Neuronal stem cell (in vitro differentiated cells): ENCODE measurements around the gene FASTK.

Experiments
- DNase-seq: peaks from one replicate; pipeline ENCODE4 v3.0.0-alpha.2; 2013; ENCODE audit warnings: low spot score
- H2AFZ ChIP-seq: one replicate; pipeline ENCODE4 v1.6.1; 2013; ENCODE audit warnings: mild to moderate bottlenecking, low read length, inconsistent platforms
- H2AK5ac ChIP-seq: 2 replicates; pipeline ENCODE4 v1.6.1; 2013; ENCODE audit warnings: low read depth, mild to moderate bottlenecking, inconsistent platforms, low read length, moderate library complexity, mixed read lengths
- H2BK120ac ChIP-seq: 2 replicates; pipeline ENCODE4 v1.6.1; 2013; ENCODE audit warnings: low read depth, mild to moderate bottlenecking, inconsistent platforms, low read length, moderate library complexity, mixed read lengths
- H2BK12ac ChIP-seq: one replicate; pipeline ENCODE4 v1.6.1; 2013; ENCODE audit warnings: low read length, inconsistent platforms
- H2BK15ac ChIP-seq: 2 replicates; pipeline ENCODE4 v1.6.1; 2013; ENCODE audit warnings: mild to moderate bottlenecking, low read length, inconsistent platforms, mixed read lengths
- H2BK5ac ChIP-seq: one replicate; pipeline ENCODE4 v1.6.1; 2013; ENCODE audit warnings: inconsistent platforms, mild to moderate bottlenecking, low read length, moderate library complexity
- H3K14ac ChIP-seq: one replicate; pipeline ENCODE4 v1.6.1; 2013; ENCODE audit warnings: low read length, inconsistent platforms
- H3K18ac ChIP-seq: 2 replicates; pipeline ENCODE4 v1.6.1; 2013; ENCODE audit warnings: low read length, inconsistent platforms
- H3K23ac ChIP-seq: 2 replicates; pipeline ENCODE4 v1.6.1; 2013; ENCODE audit warnings: low read depth, mild to moderate bottlenecking, mixed read lengths, low read length, inconsistent platforms; ENCODE audit not compliant: poor library complexity
- H3K27ac ChIP-seq: replicated peaks from 3 replicates; pipeline ENCODE4 v1.5.1; 2013; ENCODE audit warnings: low read length, inconsistent platforms
- H3K27me3 ChIP-seq, 3 experiments: 2 replicates each; pipeline ENCODE4 v1.6.1; 2013; ENCODE audit warnings: low read length in 3 of 3, mild to moderate bottlenecking in 2 of 3, inconsistent platforms in 1 of 3, low read depth in 1 of 3, mixed read lengths in 1 of 3, moderate library complexity in 1 of 3; ENCODE audit not compliant: control insufficient read depth in 3 of 3, insufficient read depth in 3 of 3
- H3K36me3 ChIP-seq, 2 donors: replicated peaks in 1 of 2; 2 replicates each; pipeline ENCODE4 v1.6.1; 2013; ENCODE audit warnings: low read length in 2 of 2; ENCODE audit not compliant: control insufficient read depth in 2 of 2, insufficient read depth in 2 of 2
- H3K4ac ChIP-seq: 2 replicates; pipeline ENCODE4 v1.6.1; 2013; ENCODE audit warnings: inconsistent platforms, mild to moderate bottlenecking, low read length, moderate library complexity
- H3K4me1 ChIP-seq, 2 donors: 1 replicate in 1 of 2; 2 replicates in 1 of 2; pipeline ENCODE4 v1.6.1; 2013; ENCODE audit warnings: low read length in 2 of 2, low read depth in 1 of 2; ENCODE audit not compliant: control insufficient read depth in 2 of 2, insufficient read depth in 1 of 2
- H3K4me2 ChIP-seq: one replicate; pipeline ENCODE4 v1.6.1; 2013; ENCODE audit warnings: mild to moderate bottlenecking, low read length, inconsistent platforms; ENCODE audit not compliant: insufficient read depth, poor library complexity, severe bottlenecking
- H3K4me3 ChIP-seq, 2 donors: 2 replicates each; pipeline ENCODE4 v1.5.1; 2013; ENCODE audit warnings: low read length in 2 of 2, mild to moderate bottlenecking in 2 of 2, inconsistent platforms in 1 of 2, moderate library complexity in 1 of 2
- H3K79me1 ChIP-seq: one replicate; pipeline ENCODE4 v1.6.1; 2013; ENCODE audit warnings: low read depth, mild to moderate bottlenecking, inconsistent platforms, low read length, moderate library complexity
- H3K9ac ChIP-seq: one replicate; pipeline ENCODE4 v1.6.1; 2013; ENCODE audit warnings: mild to moderate bottlenecking, low read depth, low read length, inconsistent platforms; ENCODE audit not compliant: poor library complexity
- H3K9me3 ChIP-seq, 2 donors: replicated peaks in 1 of 2; 2 replicates each; pipeline versions ENCODE3 to v1.6.1; 2013; ENCODE audit warnings: low read length in 2 of 2, mild to moderate bottlenecking in 2 of 2, inconsistent platforms in 1 of 2, low read depth in 1 of 2, mixed read lengths in 1 of 2, moderate library complexity in 1 of 2; ENCODE audit not compliant: control insufficient read depth in 2 of 2, insufficient read depth in 1 of 2
- H4K8ac ChIP-seq: one replicate; pipeline ENCODE4 v1.6.1; 2013; ENCODE audit warnings: low read depth, mild to moderate bottlenecking, inconsistent platforms, low read length, moderate library complexity
- H4K91ac ChIP-seq: one replicate; pipeline ENCODE4 v1.6.1; 2013; ENCODE audit warnings: low read length, low read depth, mild to moderate bottlenecking, inconsistent platforms; ENCODE audit not compliant: poor library complexity
- WGBS, 2 donors: extraction: QIAGEN DNeasy Blood & Tissue Kit; methylation state at CpG; one replicate each; pipeline ENCODE4 v1.1.7; 2013; ENCODE audit warnings: missing lambda C conversion rate in 2 of 2, mixed read lengths in 1 of 2; ENCODE audit not compliant: insufficient read length in 2 of 2, insufficient replicate concordance in 1 of 2; ENCODE audit errors: extremely low coverage in 2 of 2; 5-methylcytosine and 5-hydroxymethylcytosine counted together

The FASTK gene

GRCh38 chr7:151057506-151057988 is 23.1 kb downstream of the FASTK start, which contains the start of gene CDK5:
TSS of gene CDK5 (minus strand) at chr7:151057897. CDS start at chr7:151057848, 49 bp downstream.
- Histone ChIP-seq H2BK15ac (no peak within 1 kb of the TSS), H3K9ac (peak within 1 kb of the TSS; percentile 71), H2BK12ac (no peak within 1 kb of the TSS), H2BK120ac (no peak within 1 kb of the TSS), H3K9me3 (peaks cover 0 to 1% of the 10 kb centered on the region in 2 donors), H3K23ac (peak within 1 kb of the TSS; percentile 15), H4K91ac (no peak within 1 kb of the TSS), H3K36me3 (peaks cover 2 to 12% of the 10 kb centered on the region in 2 donors), H3K27me3 (peaks cover 0 to 30% (median 0%) of the 10 kb centered on the region in 3 experiments), H3K79me1 (peaks cover 2% of the 10 kb centered on the region), H3K27ac (peak within 1 kb of the TSS; percentile 57), H3K14ac (no peak within 1 kb of the TSS), H3K4ac (no peak within 1 kb of the TSS), H4K8ac (no peak within 1 kb of the TSS), H3K4me3 (peak within 1 kb of the TSS; percentile 61 to 81), H2AK5ac (no peak within 1 kb of the TSS), H2AFZ (peak within 1 kb of the TSS; percentile 86), H3K18ac (peak within 1 kb of the TSS; percentile 66), H2BK5ac (no peak within 1 kb of the TSS), H3K4me1 (peaks cover 25 to 34% of the 10 kb centered on the region in 2 donors), H3K4me2 (peak within 1 kb of the TSS; percentile 72)
- DNase-seq = no peak
- no CpG with 5 or more reads among the region's 30 CpGs for WGBS, 2 donors

GRCh38 chr7:151056666-151057505 is 23.7 kb downstream of the FASTK start:
- DNase-seq = no peak
- Histone ChIP-seq H4K8ac (no peak overlapping the region), H3K23ac (peak overlapping the region; percentile 15), H3K27ac (no peak overlapping the region), H3K18ac (no peak overlapping the region), H3K9me3 (peaks cover 0 to 2% of the 10 kb centered on the region in 2 donors), H2BK12ac (no peak overlapping the region), H3K4me3 (peak overlapping the region; percentile 61 to 81), H3K4me1 (peaks cover 25 to 29% of the 10 kb centered on the region in 2 donors), H3K36me3 (peaks cover 3 to 7% of the 10 kb centered on the region in 2 donors), H3K4me2 (peak overlapping the region; percentile 72), H2AK5ac (no peak overlapping the region), H3K79me1 (peaks cover 3% of the 10 kb centered on the region), H4K91ac (no peak overlapping the region), H2BK15ac (no peak overlapping the region), H3K9ac (peak overlapping the region; percentile 18), H3K4ac (no peak overlapping the region), H2AFZ (peak overlapping the region; percentile 86), H3K14ac (no peak overlapping the region), H3K27me3 (peaks cover 0 to 33% (median 0%) of the 10 kb centered on the region in 3 experiments), H2BK5ac (no peak overlapping the region), H2BK120ac (no peak overlapping the region)
- WGBS, 2 donors = no CpG with 5 or more reads among the region's 29 CpGs

GRCh38 chr7:151056283-151056665 is 24.3 kb downstream of the FASTK start:
- H3K4me1 ChIP-seq = peaks cover 22 to 23% of the 10 kb centered on the region in 2 donors
- no peak for DNase-seq
- no CpG with 5 or more reads among the region's 6 CpGs for WGBS, 2 donors
- no peak overlapping the region for H3K18ac ChIP-seq
- no peak overlapping the region for H3K4ac ChIP-seq
- no peak overlapping the region for H2BK5ac ChIP-seq
- H2BK12ac ChIP-seq = no peak overlapping the region
- H3K79me1 ChIP-seq = peaks cover 3% of the 10 kb centered on the region
- H3K14ac ChIP-seq = no peak overlapping the region
- H4K91ac ChIP-seq = no peak overlapping the region
- no peak overlapping the region for H2BK15ac ChIP-seq
- H3K27ac ChIP-seq = no peak overlapping the region
- H3K9me3 ChIP-seq = peaks cover 0 to 2% of the 10 kb centered on the region in 2 donors
- H3K36me3 ChIP-seq = peaks cover 3 to 4% of the 10 kb centered on the region in 2 donors
- H3K4me2 ChIP-seq = no peak overlapping the region
- H4K8ac ChIP-seq = no peak overlapping the region
- H3K23ac ChIP-seq = no peak overlapping the region
- H2BK120ac ChIP-seq = no peak overlapping the region
- H2AFZ ChIP-seq = no peak overlapping the region
- no peak overlapping the region for H3K9ac ChIP-seq
- peaks cover 0 to 31% (median 0%) of the 10 kb centered on the region in 3 experiments for H3K27me3 ChIP-seq
- no peak overlapping the region for H3K4me3 ChIP-seq
- no peak overlapping the region for H2AK5ac ChIP-seq

- no peak overlapping the region for H4K91ac ChIP-seq
Measured at GRCh38 chr7:151053751-151054150, 26.9 kb downstream of the FASTK start.

More at GRCh38 chr7:151053751-151054150, 26.9 kb downstream of the FASTK start:
- peaks cover 0 to 43% (median 6%) of the 10 kb centered on the region in 3 experiments for H3K27me3 ChIP-seq
- H2BK15ac ChIP-seq = no peak overlapping the region
- no peak overlapping the region for H3K9ac ChIP-seq
- H3K23ac ChIP-seq = no peak overlapping the region
- no peak overlapping the region for H4K8ac ChIP-seq
- no peak overlapping the region for H3K27ac ChIP-seq
- no peak overlapping the region for H2AFZ ChIP-seq
- H3K36me3 ChIP-seq = peaks cover 3 to 4% of the 10 kb centered on the region in 2 donors
- peaks cover 0 to 2% of the 10 kb centered on the region in 2 donors for H3K9me3 ChIP-seq
- no peak for DNase-seq
- peak overlapping the region; percentile 28 for H2BK5ac ChIP-seq
- no peak overlapping the region for H3K18ac ChIP-seq
- H3K79me1 ChIP-seq = peaks cover 1% of the 10 kb centered on the region
- no peak overlapping the region for H2AK5ac ChIP-seq
- H3K4me3 ChIP-seq = no peak overlapping the region
- no peak overlapping the region for H2BK120ac ChIP-seq
- peaks cover 10% of the 10 kb centered on the region in 2 donors for H3K4me1 ChIP-seq
- no CpG with 5 or more reads among the region's 8 CpGs for WGBS, 2 donors
- H3K4ac ChIP-seq = no peak overlapping the region
- no peak overlapping the region for H3K14ac ChIP-seq
- H2BK12ac ChIP-seq = no peak overlapping the region
- no peak overlapping the region for H3K4me2 ChIP-seq
